SU-DHL-6 (cell line): Measurements from ENCODE around the gene KNTC1.

ENCODE experiments used
- H2AFZ ChIP-seq: fragments of 200-600 bp; sonication (generic); 2 replicates; pipeline ENCODE4 v1.6.1; 2014; ENCODE audit warnings: low read depth, mild to moderate bottlenecking, moderate library complexity, mixed read lengths, antibody characterized with exemption, low read length; ENCODE audit not compliant: severe bottlenecking
- H3F3A ChIP-seq: fragments of 200-600 bp; shearing (Covaris generic); 2 replicates; pipeline ENCODE4 v1.6.0; 2016; ENCODE audit warnings: antibody characterized with exemption, mild to moderate bottlenecking; ENCODE audit not compliant: insufficient read depth
- H3K27ac ChIP-seq: fragments of 200-600 bp; sonication (generic); 2 replicates; pipeline ENCODE4 v1.5.1; 2016; ENCODE audit warnings: low read depth, mild to moderate bottlenecking, low read length, moderate library complexity, mixed read lengths
- H3K27me3 ChIP-seq: fragments of 200-600 bp; sonication (generic), shearing (Covaris generic); 2 replicates; pipeline ENCODE4 v1.6.0; 2014; ENCODE audit warnings: mild to moderate bottlenecking, low read length
- H3K36me3 ChIP-seq: fragments of 200-600 bp; sonication (generic); 2 replicates; pipeline ENCODE4 v1.6.1; 2014; ENCODE audit warnings: mild to moderate bottlenecking, low read length, mixed read lengths
- H3K4me2 ChIP-seq: fragments of 300-600, 200-600 bp; shearing (Covaris generic), sonication (generic); 2 replicates; pipeline ENCODE4 v1.6.0; 2014; ENCODE audit warnings: low read length, low read depth, mild to moderate bottlenecking; ENCODE audit not compliant: poor library complexity, severe bottlenecking
- H3K4me3 ChIP-seq: fragments of 200-600 bp; sonication (generic); 2 replicates; pipeline ENCODE4 v1.5.1; 2014; ENCODE audit warnings: antibody characterized with exemption, low read length, mild to moderate bottlenecking, mixed read lengths; ENCODE audit not compliant: insufficient read depth, poor library complexity, severe bottlenecking
- H3K79me2 ChIP-seq: fragments of 200-600 bp; sonication (generic); 2 replicates; pipeline ENCODE4 v1.6.1; 2014; ENCODE audit warnings: mild to moderate bottlenecking, low read length, moderate library complexity; ENCODE audit not compliant: insufficient read depth
- H3K9ac ChIP-seq: fragments of 200-600 bp; sonication (generic); 2 replicates; pipeline ENCODE4 v1.7.0; 2014; ENCODE audit warnings: mild to moderate bottlenecking, low read length
- H3K9me2 ChIP-seq: fragments of 200-600 bp; sonication (generic); replicated peaks from 2 replicates; pipeline ENCODE4 v1.6.1; 2014; ENCODE audit warnings: low read length; ENCODE audit not compliant: insufficient read depth
- H3K9me3 ChIP-seq: fragments of 200-600 bp; sonication (generic); 2 replicates; pipeline ENCODE4 v1.6.1; 2014; ENCODE audit warnings: low read length, mixed read lengths; ENCODE audit not compliant: insufficient read depth
- H4K20me1 ChIP-seq: fragments of 200-600 bp; sonication (generic); 2 replicates; pipeline ENCODE4 v1.6.1; 2014; ENCODE audit warnings: low read depth, mild to moderate bottlenecking, antibody characterized with exemption, low read length, moderate library complexity, mixed read lengths
- CTCF ChIP-seq: fragments of 200-600 bp; sonication (generic); IDR thresholded peaks from one replicate; pipeline ENCODE4 v1.5.1; 2017; ENCODE audit warnings: antibody characterized with exemption, mild to moderate bottlenecking, low read length, moderate library complexity; ENCODE audit not compliant: insufficient read depth, poor library complexity, severe bottlenecking
- EZH2phosphoT487 ChIP-seq: fragments of 200-600 bp; sonication (generic), shearing (Covaris generic); conservative IDR thresholded peaks from 2 replicates; pipeline ENCODE4 v1.6.1; 2018; ENCODE audit warnings: mild to moderate bottlenecking, antibody characterized with exemption, low read length, moderate library complexity, mixed read lengths

Gene KNTC1

GRCh38 chr12:122614839-122615238 lies 87.8 kb downstream of the KNTC1 start:
- H4K20me1 ChIP-seq, result no peaks in the 10 kb centered on the region
- no peaks in the 10 kb centered on the region for H3K9me3 ChIP-seq
- H3K9ac ChIP-seq, result no peak overlapping the region
- no peaks in the 10 kb centered on the region for H3K9me2 ChIP-seq
- H3K4me3 ChIP-seq, result no peak overlapping the region
- no peaks in the 10 kb centered on the region for H3K79me2 ChIP-seq
- peaks cover 40% of the 10 kb centered on the region; the same call in 1 of the 2 replicates for H3K36me3 ChIP-seq
- no peak overlapping the region for H2AFZ ChIP-seq
- no peak overlapping the region for H3K27ac ChIP-seq
- no peaks in the 10 kb centered on the region for H3K27me3 ChIP-seq
- no peak overlapping the region for H3K4me2 ChIP-seq
- H3F3A ChIP-seq, result no peaks in the 10 kb centered on the region
- TF ChIP-seq CTCF (no peak), EZH2phosphoT487 (no peak)

GRCh38 chr12:122615780-122616179 lies 88.7 kb downstream of the KNTC1 start:
- Histone ChIP-seq H3K9me3 (no peaks in the 10 kb centered on the region), H3K79me2 (no peaks in the 10 kb centered on the region), H4K20me1 (no peaks in the 10 kb centered on the region), H3K4me2 (no peak overlapping the region), H3K27ac (no peak overlapping the region), H3F3A (no peaks in the 10 kb centered on the region), H3K27me3 (no peaks in the 10 kb centered on the region), H3K36me3 (peaks cover 42% of the 10 kb centered on the region), H3K4me3 (no peak overlapping the region), H3K9me2 (no peaks in the 10 kb centered on the region), H3K9ac (no peak overlapping the region), H2AFZ (no peak overlapping the region)
- no peak for TF ChIP-seq CTCF
- no peak for TF ChIP-seq EZH2phosphoT487

- Histone ChIP-seq H3K4me3 (no peak overlapping the region), H3K79me2 (no peaks in the 10 kb centered on the region), H3K9me2 (no peaks in the 10 kb centered on the region), H3K9me3 (no peaks in the 10 kb centered on the region), H3K4me2 (no peak overlapping the region), H3K27me3 (no peaks in the 10 kb centered on the region), H2AFZ (no peak overlapping the region), H3K27ac (no peak overlapping the region), H3K9ac (no peak overlapping the region), H3F3A (no peaks in the 10 kb centered on the region), H3K36me3 (no peaks in the 10 kb centered on the region; the same call in 1 of the 2 replicates), H4K20me1 (no peaks in the 10 kb centered on the region)
- no peak for TF ChIP-seq CTCF
- TF ChIP-seq EZH2phosphoT487, result no peak
Measured at GRCh38 chr12:122635471-122635870, 108.4 kb downstream of the KNTC1 start.
